ENCODE data around the gene NME1. TPM values are rescaled to one million over a fixed set of nuclear protein-coding genes. Genes with fewer than 3 reads are reported as not detected.

NME1 gene
- total RNA-seq, 2 donors from 2014 or later: 17.5 to 27.2 TPM

- no peak for TF ChIP-seq POLR2A (IDR thresholded peaks at IDR 0.05)
- TF ChIP-seq, protein P1, sequence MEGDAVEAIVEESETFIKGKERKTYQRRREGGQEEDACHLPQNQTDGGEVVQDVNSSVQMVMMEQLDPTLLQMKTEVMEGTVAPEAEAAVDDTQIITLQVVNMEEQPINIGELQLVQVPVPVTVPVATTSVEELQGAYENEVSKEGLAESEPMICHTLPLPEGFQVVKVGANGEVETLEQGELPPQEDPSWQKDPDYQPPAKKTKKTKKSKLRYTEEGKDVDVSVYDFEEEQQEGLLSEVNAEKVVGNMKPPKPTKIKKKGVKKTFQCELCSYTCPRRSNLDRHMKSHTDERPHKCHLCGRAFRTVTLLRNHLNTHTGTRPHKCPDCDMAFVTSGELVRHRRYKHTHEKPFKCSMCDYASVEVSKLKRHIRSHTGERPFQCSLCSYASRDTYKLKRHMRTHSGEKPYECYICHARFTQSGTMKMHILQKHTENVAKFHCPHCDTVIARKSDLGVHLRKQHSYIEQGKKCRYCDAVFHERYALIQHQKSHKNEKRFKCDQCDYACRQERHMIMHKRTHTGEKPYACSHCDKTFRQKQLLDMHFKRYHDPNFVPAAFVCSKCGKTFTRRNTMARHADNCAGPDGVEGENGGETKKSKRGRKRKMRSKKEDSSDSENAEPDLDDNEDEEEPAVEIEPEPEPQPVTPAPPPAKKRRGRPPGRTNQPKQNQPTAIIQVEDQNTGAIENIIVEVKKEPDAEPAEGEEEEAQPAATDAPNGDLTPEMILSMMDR (IDR thresholded peaks at IDR 0.05): no peak
- H3K27ac ChIP-seq: no peak overlapping the region
- no peaks in the 10 kb centered on the region for H3K4me1 ChIP-seq
- H3K27me3 ChIP-seq: no peaks in the 10 kb centered on the region
- no peak overlapping the region for H3K4me3 ChIP-seq
- intact Hi-C loops (cut with DNase I): no loop called here
- ATAC-seq (no peak), DNase-seq (no peak)
- H3K36me3 ChIP-seq (replicated peaks in 1 of 2; ENCODE audit: insufficient read depth in 1 of 2, low read depth in 2 of 2): peaks cover 0 to 18% of the 10 kb centered on the region in 2 donors
- WGBS, 2 donors: 70 to 77% methylated on average over 1 of the region's 1 CpG
- no peaks in the 10 kb centered on the region for H3K9me3 ChIP-seq
Measured at GRCh38 chr17:51189628-51190027, 36.3 kb downstream of the NME1 start.

- no peak for TF ChIP-seq POLR2A (IDR thresholded peaks at IDR 0.05)
- TF ChIP-seq, protein P1 (IDR thresholded peaks at IDR 0.05): no peak
- intact Hi-C loops (cut with DNase I): no loop called here
- Histone ChIP-seq H3K9me3 (no peaks in the 10 kb centered on the region), H3K27me3 (no peaks in the 10 kb centered on the region), H3K4me3 (no peak overlapping the region), H3K4me1 (no peaks in the 10 kb centered on the region), H3K36me3 (replicated peaks in 1 of 2; ENCODE audit: insufficient read depth in 1 of 2, low read depth in 2 of 2) (peaks cover 0 to 23% of the 10 kb centered on the region in 2 donors), H3K27ac (no peak overlapping the region)
- WGBS, 2 donors: 83 to 85% methylated on average over 2 of the region's 2 CpGs
- DNase-seq: no peak
- ATAC-seq: no peak
Measured at GRCh38 chr17:51191895-51192294, 38.5 kb downstream of the NME1 start.

DNA sequence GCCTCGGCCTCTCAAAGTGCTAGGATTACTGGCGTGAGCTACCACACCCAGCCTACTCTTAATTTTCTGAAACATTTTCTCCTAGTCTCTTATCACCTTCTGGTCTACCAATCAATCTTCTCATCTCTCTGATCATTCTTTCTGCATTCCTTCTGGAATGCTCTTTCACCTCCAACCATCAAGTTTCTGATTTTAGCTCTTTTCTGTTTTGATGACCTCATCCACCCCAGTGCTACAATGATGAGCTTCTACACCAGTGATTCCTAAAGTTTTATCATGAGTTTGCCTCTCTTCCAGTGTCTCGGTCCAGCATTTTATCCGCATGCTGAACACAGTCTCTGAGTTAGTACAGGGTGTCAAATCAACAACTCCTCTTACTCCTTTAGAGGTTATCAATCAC, 44.4 kb downstream of the NME1 start:
- H3K9me3 ChIP-seq: no peaks in the 10 kb centered on the region
- no peak for TF ChIP-seq POLR2A (IDR thresholded peaks at IDR 0.05)
- TF ChIP-seq, protein P1 (IDR thresholded peaks at IDR 0.05): no peak
- intact Hi-C loops (cut with DNase I): no loop called here
- DNase-seq: no peak
- H3K27me3 ChIP-seq: no peaks in the 10 kb centered on the region
- 87 to 97% methylated on average over 4 of the region's 4 CpGs for WGBS, 2 donors
- H3K4me1 ChIP-seq: no peaks in the 10 kb centered on the region
- H3K27ac ChIP-seq: no peak overlapping the region
- peaks cover 0 to 26% of the 10 kb centered on the region in 2 donors for H3K36me3 ChIP-seq (replicated peaks in 1 of 2; ENCODE audit: insufficient read depth in 1 of 2, low read depth in 2 of 2)
- no peak overlapping the region for H3K4me3 ChIP-seq
- no peak for ATAC-seq

GRCh38 chr17:51200295-51200694, 46.9 kb downstream of the NME1 start:
- Histone ChIP-seq H3K36me3 (replicated peaks in 1 of 2; ENCODE audit: insufficient read depth in 1 of 2, low read depth in 2 of 2) (peaks cover 0 to 27% of the 10 kb centered on the region in 2 donors), H3K4me3 (no peak overlapping the region), H3K27ac (no peak overlapping the region), H3K9me3 (no peaks in the 10 kb centered on the region), H3K27me3 (no peaks in the 10 kb centered on the region), H3K4me1 (no peaks in the 10 kb centered on the region)
- WGBS, 2 donors: 96 to 97% methylated on average over 6 of the region's 6 CpGs
- ATAC-seq (no peak), DNase-seq (no peak)
- TF ChIP-seq POLR2A (IDR thresholded peaks at IDR 0.05): no peak
- TF ChIP-seq, protein P1 (IDR thresholded peaks at IDR 0.05): no peak
- intact Hi-C loops (cut with DNase I): no loop called here

DNA sequence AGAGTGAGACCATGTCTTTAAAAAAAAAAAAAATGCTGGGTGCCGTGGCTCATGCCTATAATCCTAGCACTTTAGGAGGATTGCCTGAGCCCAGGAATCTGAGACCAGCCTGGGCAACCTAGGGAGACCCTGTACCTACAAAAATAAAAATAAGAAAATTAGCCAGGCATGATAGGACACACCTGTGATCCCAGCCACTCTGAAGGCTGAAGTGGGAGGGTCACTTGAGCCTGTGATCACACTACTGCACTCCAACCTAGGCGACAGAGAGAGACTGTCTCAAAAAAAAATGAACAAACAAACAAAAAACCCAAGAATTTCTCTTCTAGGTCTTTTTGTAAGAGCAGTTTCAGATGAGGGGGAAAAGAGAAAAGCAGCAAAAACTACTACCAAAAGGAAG, 47.5 kb downstream of the NME1 start:
- ATAC-seq: no peak
- no peak for DNase-seq
- TF ChIP-seq POLR2A (IDR thresholded peaks at IDR 0.05): no peak
- TF ChIP-seq, protein P1 (IDR thresholded peaks at IDR 0.05): no peak
- Histone ChIP-seq H3K4me3 (no peak overlapping the region), H3K36me3 (replicated peaks in 1 of 2; ENCODE audit: insufficient read depth in 1 of 2, low read depth in 2 of 2) (peaks cover 0 to 23% of the 10 kb centered on the region in 2 donors), H3K9me3 (no peaks in the 10 kb centered on the region), H3K27me3 (no peaks in the 10 kb centered on the region), H3K27ac (no peak overlapping the region), H3K4me1 (no peaks in the 10 kb centered on the region)
- intact Hi-C loops (cut with DNase I): no loop called here
- WGBS, 2 donors: 85 to 98% methylated on average over 2 of the region's 2 CpGs
